HG02571 (cell line): ENCODE results near the gene HS3ST5.

ENCODE experiments used
- ATAC-seq: cut with Tn5 transposase; IDR thresholded peaks from one replicate; pipeline ENCODE4 v1.9.1; 2021; ENCODE audit warnings: mild to moderate bottlenecking, moderate library complexity; ENCODE audit not compliant: unreplicated experiment

The HS3ST5 gene

DNA sequence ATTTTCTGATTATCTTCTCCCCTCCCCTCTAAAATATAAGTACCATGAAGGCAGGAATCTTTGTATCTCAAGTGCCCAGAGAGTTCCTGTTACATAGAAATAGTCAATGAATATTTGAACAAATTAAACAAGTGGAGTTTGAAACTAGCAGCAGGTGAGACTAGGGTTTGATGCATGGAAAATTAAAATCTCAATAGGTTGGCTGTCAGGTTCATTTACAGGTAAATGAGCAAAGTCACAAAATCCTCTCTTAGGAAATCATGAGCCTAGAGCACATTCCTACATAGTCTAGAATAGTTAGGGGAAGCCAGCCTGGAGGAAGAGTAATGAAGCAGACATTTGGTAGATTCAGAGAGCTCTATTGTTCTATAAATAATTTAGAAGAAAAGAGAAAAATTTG, 140.4 kb downstream of the HS3ST5 start:
- ATAC-seq = no peak

DNA sequence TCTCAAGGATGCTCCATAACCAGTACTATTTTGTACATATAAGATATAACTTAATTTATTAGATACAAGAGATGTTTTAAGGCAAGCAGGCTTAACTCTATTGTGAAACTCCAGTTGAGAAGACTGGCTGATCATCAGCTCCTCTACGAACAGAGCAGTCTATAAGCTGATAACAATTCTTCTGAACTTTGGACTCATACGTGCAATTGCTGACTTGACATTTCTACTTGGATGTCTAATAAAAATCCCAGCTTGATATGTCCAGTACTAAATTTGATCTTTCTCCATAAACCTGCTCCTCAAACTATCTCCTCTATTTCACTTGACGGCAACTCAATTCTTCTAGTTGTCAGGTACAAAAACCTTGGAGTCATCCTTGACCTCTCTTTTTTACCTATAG, 141.9 kb downstream of the HS3ST5 start:
- no peak for ATAC-seq

DNA sequence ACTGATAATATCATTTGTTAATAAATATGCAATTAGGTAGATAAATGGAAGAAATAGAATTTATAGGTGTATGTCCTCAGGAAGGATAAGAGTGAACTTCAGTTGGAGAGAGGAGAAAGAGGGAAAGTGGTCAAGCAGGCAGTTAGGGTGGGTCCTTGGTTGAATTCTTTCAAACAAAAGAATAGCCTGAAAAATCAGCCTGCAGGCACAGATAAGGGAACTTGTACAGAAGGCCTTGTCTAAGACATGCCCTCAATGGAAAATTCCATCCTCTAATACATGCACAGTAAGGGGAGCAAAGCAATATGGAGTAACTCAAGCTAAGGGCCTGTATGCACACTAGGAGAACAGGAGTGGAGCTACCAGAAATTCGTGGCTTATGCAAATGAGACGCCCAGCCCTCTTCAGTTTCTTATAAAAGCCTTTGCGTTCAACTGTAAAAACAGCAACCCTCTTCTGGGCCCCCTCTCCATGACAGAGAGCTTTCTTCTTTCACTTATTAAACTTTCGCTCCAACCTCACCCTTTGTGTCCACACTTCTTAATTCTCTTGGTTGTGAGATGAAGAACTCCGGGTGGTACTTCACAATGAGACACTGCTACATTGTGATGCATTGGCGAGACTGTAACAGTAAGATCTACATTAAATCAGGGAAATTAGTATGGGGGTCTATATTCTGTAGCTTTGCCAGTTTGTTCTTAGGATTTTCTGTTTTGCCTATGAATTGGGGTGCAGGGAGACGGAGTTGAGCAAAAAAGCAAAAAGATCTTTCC, 147.0 kb downstream of the HS3ST5 start:
- ATAC-seq = no peak

DNA sequence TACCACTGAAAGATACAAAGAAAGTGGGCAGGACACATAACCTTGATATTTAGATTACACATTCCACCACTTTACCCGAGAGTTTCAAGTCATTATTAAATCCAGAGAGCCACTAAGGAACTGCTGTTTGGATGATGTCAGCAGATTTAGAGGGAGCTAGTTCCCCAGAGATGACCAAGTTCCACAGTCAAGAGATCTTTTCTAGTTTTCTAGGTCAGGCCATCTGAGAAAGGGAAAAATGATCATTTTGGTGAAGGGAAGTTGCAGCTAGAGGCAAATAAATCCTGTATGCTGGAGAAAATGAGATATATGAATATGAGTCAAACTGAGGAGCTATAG, 147.8 kb downstream of the HS3ST5 start:
- no peak for ATAC-seq

DNA sequence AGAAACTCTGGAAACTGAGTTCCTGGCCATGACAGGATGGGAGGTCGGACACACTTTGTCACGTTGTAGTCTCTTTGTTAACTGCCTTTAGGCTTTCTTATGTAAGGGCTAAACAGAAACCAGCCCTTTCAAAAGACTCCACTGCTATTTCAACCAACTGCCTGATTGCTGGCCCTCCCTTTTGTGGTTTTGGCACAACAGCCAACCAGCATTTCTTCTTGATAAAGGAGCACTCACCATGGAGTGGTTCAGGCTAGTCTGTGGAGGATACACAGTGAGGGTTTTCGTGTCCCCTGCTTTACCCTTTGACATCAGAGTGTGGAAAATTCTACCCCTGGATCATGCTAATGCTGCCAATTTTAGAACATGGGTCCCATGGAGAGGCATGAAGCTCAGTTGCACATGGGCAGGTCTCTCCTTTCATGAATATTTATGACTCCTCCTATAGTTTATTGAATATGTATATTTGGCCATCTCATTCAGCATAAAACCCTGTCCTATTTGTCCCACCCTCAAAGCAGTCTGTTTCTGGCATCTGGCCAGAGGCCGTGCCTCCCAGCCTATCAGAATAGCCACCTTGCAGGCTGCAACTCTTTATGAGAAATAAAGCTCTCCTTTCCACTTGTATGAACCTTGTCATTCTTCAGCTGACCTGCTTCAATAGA, 148.3 kb downstream of the HS3ST5 start:
- no peak for ATAC-seq

DNA sequence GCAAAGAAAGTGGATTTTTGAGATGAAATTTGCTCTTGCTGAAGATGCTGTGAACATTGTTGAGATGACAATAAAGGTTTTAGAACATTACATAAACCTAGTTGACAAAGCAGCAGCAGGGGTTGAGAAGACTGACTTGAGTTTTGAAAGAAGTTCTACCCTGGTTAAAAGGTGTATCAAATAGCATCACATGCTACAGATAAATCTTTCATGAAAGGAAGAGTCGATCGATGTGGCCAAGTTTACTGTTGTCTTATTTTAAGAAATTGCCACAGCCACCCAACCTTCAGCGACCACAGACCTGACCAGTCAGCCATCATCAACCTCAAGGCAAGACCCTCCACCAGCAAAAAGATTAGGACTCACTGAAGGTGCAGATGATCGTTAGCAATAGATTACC, 155.3 kb downstream of the HS3ST5 start:
- ATAC-seq = no peak

DNA sequence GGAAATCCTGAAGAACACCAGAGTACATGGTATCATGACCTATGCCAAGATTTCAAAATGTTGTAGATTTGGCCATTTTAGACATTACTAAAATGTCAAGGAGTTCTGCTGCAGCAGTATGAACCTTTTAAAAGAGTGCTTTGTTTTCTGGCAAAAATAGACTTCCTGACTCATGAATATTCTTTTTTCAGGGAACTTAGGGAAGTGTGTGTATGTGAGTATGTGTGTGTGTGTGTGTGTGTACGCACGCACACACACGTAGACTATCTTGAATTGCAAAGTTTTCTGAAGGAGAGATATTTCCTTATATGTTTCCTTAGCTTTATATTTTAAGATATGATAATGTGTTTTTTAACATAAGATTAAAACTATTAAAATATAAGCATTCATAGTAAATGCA, 161.2 kb downstream of the HS3ST5 start:
- no peak for ATAC-seq

DNA sequence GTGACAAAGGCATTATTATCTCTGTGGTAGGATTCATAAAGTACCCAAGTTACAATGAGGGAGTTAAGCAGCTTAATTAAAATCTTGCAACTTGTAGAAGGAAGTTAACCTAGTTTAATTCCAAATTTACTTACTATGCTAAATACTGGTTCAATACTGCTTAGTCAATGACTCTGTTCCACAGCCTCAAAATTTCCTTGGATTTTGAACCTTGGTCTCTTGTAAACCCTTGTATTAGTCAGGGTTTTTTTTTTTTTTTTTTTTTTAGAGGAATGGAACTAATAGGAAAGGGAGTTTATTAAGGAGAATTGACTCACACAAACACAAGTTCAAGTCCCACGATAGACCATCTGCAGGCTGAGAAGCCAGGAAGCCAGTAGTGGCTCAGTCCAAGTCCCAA, 163.4 kb downstream of the HS3ST5 start:
- no peak for ATAC-seq

DNA sequence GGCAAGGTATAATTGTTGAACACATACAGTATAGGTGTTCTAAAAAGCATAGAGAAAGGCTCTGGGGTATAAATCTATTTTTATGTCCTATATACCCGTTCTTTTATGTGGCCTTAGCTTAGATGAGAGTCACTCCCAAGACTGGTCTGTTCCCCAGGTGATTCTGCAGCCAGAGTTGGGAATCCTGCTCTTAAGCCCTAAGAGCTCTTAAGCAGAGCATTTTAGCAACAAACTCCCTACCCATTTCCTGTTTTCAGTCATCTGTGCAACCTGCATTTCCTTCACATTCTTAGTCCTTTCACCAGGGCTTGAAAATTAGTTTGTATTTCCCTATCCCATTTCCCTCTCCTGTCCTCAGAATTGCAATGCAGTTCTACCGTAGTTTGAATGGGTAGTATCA, 166.1 kb downstream of the HS3ST5 start:
- ATAC-seq = no peak

DNA sequence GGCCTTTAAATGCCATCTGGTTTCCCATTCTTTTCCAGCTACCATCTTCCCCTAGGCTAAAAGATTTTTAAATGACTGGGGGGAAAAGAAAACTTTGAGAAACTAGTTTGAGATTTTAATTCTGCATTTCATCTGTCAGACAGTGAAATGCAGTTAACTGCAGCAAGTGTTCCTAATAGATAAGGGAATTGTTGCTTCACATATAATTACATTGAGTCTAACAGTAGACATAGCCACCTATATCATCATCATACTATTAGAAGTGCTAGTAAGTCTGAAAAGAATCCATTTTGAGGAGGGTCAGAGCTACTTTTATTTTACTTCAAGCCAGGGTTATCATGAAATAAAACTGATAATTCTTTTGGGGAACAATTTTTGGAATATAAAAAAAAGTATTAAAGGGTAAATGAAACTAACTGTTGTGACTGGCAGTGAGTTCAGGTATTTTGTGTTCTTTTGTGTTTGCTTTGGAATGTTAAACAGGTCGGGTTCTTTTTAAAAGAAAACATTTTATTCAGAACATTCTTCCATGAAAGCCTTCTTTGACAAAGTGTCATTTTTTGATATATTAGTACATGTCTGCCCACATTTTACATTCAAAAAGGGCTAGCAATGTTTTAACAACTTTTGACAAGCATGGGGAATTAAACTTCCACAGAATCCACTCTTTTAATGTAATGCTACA, 170.1 kb downstream of the HS3ST5 start:
- ATAC-seq = no peak

DNA sequence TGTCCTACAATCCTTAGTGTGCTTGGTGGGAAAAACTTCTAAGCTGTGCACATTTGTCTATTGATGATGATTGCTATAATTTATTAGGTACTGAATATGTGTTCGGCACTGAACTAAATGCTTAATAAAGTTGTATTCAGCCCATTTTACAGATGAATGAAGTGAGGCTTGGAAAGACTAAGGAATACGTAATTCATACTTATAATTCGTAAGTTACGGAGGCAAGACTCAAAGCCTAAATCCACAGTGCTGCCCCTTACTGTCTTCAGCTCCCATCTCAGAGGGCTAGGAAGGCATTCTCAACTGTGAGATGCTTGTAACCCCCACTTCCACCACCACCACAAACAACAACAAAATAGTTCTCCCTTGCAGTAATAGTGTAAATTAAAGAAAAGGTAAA, 171.3 kb downstream of the HS3ST5 start:
- no peak for ATAC-seq

DNA sequence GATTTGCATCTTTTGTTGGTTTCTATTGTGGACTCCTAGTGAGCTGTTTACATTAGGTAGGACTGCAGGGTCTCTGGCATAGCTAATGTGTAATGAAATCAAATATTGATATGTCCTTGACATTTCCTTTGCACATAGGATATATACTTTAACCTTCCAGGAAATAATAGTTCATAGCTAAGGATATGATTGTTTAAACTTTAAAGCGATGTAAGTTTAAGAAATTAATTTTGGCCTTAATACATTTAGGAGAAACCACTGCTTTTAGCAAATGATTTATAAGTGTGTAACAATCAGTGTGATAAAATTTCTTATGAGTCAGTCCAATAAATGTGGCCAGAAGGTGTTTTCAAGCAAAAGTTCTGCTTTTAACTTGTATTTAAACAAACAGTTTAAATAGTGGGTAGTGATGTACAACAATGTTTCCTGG, 171.8 kb downstream of the HS3ST5 start:
- ATAC-seq = no peak

DNA sequence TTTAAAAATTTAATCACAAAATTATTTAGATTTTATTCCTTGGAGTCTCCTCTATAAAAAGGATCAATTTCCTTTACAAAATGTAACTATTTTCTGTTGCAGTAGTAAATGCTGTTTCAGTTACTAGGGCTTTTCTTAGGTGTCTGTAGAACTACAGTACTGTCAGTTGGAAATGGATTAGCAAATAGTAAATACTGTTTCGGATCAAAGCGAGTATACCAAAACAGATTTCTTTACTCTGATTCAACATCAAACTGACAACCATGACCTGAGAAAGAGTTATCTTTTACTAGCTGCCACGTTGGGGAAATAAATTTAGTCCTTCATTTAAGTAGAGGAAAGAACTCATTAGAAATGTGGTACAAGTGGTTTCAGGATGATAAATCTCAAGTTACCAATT, 172.5 kb downstream of the HS3ST5 start:
- no peak for ATAC-seq

DNA sequence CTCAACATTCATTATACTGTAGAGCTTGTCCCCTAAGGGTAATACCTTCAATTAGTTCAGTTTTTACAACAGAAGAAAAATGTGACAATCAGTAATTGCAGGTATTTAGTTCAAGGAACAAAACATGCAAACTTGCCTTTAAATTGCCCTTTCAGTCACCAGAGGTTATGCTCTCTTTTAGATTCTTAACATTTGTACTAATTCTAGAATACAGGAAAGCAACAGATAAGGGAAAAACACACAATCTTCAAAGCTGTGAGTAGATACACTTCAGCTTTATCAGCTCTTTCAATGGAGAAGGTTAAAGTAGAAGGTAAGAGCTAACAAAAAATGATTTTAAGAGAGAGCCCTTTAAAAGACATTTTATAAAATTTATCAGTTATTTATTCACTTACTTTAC, 173.1 kb downstream of the HS3ST5 start:
- no peak for ATAC-seq

DNA sequence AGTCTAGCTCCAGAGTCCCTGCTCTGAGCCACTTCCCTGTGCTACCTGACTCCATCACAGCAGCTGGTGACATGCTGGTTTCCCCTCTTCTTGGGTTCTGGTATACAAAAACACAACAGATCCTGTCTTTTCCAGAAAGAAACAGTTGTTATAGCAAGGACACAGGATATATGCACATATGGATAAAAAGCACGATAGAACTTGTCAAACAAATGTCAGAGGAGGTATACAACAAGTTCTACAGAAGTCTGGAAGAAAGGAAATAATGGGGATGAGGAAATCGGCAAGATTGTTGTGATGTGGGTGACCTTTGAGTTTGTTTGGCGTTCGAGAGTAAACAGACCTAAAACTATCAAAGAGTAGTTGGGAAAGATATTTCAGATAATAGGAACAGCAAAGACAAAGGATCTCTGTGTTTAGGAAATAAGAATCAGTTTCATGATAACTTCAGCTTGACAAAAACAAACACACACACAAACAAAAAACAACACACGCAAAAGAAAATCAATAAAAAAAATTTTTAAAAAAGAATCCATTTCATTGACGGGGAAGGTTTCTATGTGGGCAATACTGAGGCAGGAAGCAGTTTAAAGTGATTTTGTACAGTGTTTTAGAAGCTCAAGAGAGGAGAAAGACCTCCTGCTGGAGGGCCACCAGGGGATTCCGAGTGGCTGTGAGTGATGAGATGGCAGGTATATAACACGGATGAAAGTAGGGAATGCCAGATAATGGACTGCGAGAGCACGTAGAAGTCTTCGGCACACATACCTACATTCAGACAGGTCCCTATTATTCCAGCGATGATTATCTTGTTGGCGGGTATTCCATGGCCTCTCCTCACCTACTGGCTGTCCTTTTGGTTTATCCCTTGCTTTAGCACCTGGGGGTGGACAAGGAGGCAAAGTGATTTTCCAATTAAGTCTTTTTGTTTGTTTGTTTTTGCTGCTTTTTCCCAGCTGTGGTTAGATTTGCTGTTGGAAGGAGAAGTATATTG, 174.9 kb downstream of the HS3ST5 start:
- no peak for ATAC-seq

DNA sequence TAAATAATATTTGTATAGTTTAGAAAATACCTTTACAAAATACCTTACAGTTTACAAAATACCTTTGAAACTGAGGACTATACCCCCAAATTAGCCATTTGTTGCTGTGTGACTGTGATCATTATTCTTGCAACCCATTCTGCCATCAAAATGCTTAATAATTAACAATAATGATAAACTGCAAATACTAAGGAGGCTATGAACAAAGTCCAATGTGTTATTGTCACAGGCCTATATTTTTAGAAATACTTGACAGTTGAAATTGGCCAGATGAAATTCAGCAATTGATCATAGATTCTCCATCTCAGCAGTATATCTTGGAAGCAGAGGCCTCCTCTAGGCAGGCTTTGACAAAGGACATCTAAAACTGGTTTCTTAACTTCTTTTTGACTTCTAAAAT, 178.6 kb downstream of the HS3ST5 start:
- ATAC-seq = no peak

DNA sequence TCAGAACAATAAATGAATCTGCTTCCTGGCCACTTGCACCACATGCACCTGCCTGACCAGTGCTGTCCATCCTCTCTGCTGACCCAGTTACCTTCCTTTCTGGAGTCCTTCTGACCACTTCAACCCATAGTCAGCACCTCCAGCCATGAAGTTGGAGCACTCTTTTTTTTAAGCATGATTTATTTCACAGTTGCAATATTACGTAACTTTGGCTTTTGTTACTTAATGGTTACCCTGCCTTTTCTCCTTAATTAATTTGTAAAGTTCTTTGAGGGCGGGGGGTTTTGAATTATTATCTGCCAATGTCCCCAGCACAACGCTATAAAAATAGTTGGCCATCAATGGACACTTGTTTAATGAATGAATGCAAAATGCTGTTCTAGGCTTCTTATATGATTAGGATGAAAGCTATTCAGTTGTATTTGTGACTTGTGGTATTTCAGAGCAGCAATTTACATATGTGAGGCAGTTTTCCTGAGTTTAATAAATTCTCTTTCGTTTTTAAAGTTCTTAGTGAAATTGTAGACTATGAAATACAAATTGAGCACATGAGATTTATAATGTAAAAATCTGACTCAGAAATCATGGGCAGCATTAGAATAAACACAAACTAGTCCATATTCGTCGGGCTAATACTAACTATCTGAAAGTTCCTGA, 180.0 kb downstream of the HS3ST5 start:
- no peak for ATAC-seq

DNA sequence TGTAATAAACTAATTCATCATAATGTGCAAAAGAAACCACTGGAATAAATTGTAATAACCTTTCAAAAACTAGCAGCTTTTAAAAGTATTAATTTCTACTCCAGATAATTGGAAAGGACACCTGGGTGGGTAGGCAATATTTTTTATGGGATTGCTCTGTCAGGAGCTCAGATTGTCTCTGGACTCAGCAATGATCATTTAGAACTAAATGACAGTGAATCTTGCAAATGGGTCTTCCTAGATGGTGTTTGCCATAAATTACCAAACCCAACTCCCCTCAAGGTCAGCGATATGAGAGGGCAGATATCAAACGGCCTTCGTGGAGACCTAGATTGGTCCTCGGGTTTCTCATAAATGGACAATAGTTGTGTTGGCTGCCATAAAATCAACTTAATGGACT, 181.9 kb downstream of the HS3ST5 start:
- ATAC-seq = no peak

DNA sequence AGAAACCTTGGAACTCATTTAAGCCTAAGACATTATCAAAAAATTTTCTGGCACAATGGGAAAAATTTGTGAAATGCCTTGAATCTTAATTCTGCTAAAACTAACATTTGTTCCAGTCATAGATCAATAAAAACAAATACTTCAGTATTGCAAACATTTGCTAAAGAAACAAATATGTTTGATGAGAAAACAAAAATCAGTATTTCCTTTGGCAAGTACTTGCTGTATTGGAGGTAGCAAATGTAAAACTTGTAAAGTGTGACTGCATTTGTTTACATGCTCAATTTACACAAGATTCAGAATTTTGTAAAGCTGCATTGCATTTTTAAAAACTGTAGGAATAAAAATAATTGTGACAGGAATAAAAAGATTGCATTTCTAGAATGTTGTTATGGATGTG, 183.1 kb downstream of the HS3ST5 start:
- ATAC-seq = no peak

DNA sequence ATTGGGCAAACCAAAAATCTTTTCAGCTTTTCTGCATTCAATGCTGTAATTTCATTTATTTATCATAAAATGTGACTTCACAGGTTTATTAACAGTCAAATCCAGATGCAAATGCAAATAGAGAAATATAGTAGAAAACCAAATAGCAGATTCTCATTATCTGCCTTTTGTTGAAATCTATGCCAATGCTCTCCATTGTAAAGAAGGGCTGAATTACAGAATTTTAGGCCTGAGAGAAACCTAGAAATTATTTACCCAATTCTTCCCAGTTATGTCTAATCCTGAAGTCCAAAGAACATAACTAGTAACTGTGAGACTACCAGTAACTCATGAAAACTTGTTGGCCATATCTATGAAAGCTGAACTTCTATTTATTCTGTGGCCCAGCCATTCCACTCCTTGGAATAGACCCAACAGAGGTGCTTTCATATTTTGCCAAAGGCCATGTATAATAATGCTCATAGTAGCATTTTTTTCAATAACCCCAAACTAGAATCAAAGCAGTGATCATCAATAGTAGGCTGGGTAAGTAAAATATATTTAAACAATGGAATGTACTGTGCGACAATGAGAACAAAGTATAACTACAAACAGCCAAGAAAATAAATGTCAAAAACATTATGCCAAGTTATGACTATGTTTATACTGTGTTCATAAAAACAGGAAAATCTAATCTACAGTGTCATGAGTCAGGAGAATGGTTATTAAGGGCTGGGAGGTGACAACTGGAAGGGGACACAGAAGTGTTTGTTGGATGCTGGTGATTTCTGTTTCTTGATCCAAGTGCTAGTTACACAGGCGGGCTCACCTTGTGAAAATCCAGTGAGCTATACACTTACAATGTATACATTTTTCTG, 183.8 kb downstream of the HS3ST5 start:
- no peak for ATAC-seq
